ENCODE data around the gene AZI2. TPM values are rescaled to one million over a fixed set of nuclear protein-coding genes. Genes with fewer than 3 reads are reported as not detected.

AZI2 gene
- total and polyA plus RNA-seq, 4 donors, result 41.4 to 85.2 (median 66.6) TPM

- intact Hi-C loops (cut with DNase I), result no loop called here
- H3K27me3 ChIP-seq (ENCODE audit: control insufficient read depth in 1 of 2, insufficient read depth in 2 of 2, low read length in 1 of 2), result no peaks in the 10 kb centered on the region
- peaks cover 0 to 4% of the 10 kb centered on the region in 2 donors for H3K36me3 ChIP-seq (ENCODE audit: control insufficient read depth in 1 of 2, insufficient read depth in 2 of 2, low read length in 1 of 2)
- no peak overlapping the region for H3K27ac ChIP-seq (ENCODE audit: low read depth in 1 of 2, low read length in 2 of 2)
- no peak for ATAC-seq (ENCODE audit: low FRiP score)
- H3K4me3 ChIP-seq (ENCODE audit: low read length in 2 of 2), result no peak overlapping the region
- no peaks in the 10 kb centered on the region for H3K4me1 ChIP-seq (ENCODE audit: control insufficient read depth in 1 of 2, insufficient read depth in 2 of 2, low read length in 2 of 2)
- no peaks in the 10 kb centered on the region for H3K9me3 ChIP-seq (ENCODE audit: control insufficient read depth, low read length)
- no peak for DNase-seq
Measured at GRCh38 chr3:28273837-28274236, 74.8 kb downstream of the AZI2 start.

Other genes with a start within 250 kb of the AZI2 start
- 10 to 100 TPM; 16.0 to 16.4 TPM for gene CMC1, start 107.2 kb downstream of the AZI2 start, total RNA-seq
- gene CMC1, start 107.2 kb downstream of the AZI2 start, polyA plus RNA-seq, result 10 to 100 TPM; 23.7 to 69.9 TPM
- gene ZCWPW2, start 103 bp downstream of the AZI2 start, total RNA-seq, result 1 to 10 TPM; 1.1 to 1.6 TPM
- gene ZCWPW2, start 103 bp downstream of the AZI2 start, polyA plus RNA-seq, result 1 to 10 TPM; 1.1 to 1.2 TPM

Data from aorta (tissue), 5 donors.